Fibroblast of skin of left quadriceps (primary cell): ENCODE data around the gene GJE1.
"Not testable (repeated sequence)": the region's sequence is repeated elsewhere in the genome, so short reads cannot be mapped to it uniquely, and the experiment has no call there.

ENCODE experiments used
- DNase-seq, 2 experiments: peaks; one replicate each; pipeline ENCODE4 v3.0.0-alpha.2; 2013; ENCODE audit warnings: low read depth in 2 of 2

Gene GJE1

GRCh38 chr6:142132625-142133024 lies at the start of gene GJE1:
Gene GJE1 (plus strand): TSS chr6:142132925. CDS start chr6:142133159, 234 bp downstream.
- no peak for DNase-seq

GRCh38 chr6:142087950-142088857 lies 44.5 kb upstream of the GJE1 start:
- DNase-seq = no peak

- DNase-seq = peak; percentile 4 to 10
Measured at GRCh38 chr6:142088858-142089216, 43.9 kb upstream of the GJE1 start.

GRCh38 chr6:142104820-142105219 lies 27.9 kb upstream of the GJE1 start:
- DNase-seq = not testable (repeated sequence)

GRCh38 chr6:142110820-142111219 lies 21.9 kb upstream of the GJE1 start:
- DNase-seq = not testable (repeated sequence)

GRCh38 chr6:142112451-142113061 lies 20.2 kb upstream of the GJE1 start:
- DNase-seq = peak; percentile 53 to 55

- DNase-seq = no peak
Measured at GRCh38 chr6:142117366-142117765, 15.4 kb upstream of the GJE1 start.

- no peak for DNase-seq
Measured at GRCh38 chr6:142118328-142118727, 14.4 kb upstream of the GJE1 start.

GRCh38 chr6:142118925-142119324 lies 13.8 kb upstream of the GJE1 start:
- DNase-seq = no peak

- no peak for DNase-seq
Measured at GRCh38 chr6:142121342-142121741, 11.4 kb upstream of the GJE1 start.

GRCh38 chr6:142130814-142131213 lies 1.9 kb upstream of the GJE1 start:
- no peak for DNase-seq

- no peak for DNase-seq
Measured at GRCh38 chr6:142138876-142139275, 6.2 kb downstream of the GJE1 start.

GRCh38 chr6:142141531-142141930 lies 8.8 kb downstream of the GJE1 start:
- DNase-seq = not testable (repeated sequence)

GRCh38 chr6:142146828-142147662 lies 14.3 kb downstream of the GJE1 start, which contains the start of the genes NMBR and VTA1:
Gene NMBR (minus strand): TSS chr6:142147122. CDS start chr6:142088658, 58,464 bp downstream.
Gene VTA1 (plus strand): TSS chr6:142147263. CDS start chr6:142147288, 25 bp downstream.
- peak; percentile 99 for DNase-seq

- peak; percentile 46 to 48 for DNase-seq
Measured at GRCh38 chr6:142152746-142153145, 20.0 kb downstream of the GJE1 start.

- no peak for DNase-seq
Measured at GRCh38 chr6:142153196-142153595, 20.5 kb downstream of the GJE1 start.

- no peak for DNase-seq
Measured at GRCh38 chr6:142154336-142154735, 21.6 kb downstream of the GJE1 start.

- DNase-seq = no peak
Measured at GRCh38 chr6:142155091-142155490, 22.4 kb downstream of the GJE1 start.

- DNase-seq = no peak
Measured at GRCh38 chr6:142155895-142156757, 23.4 kb downstream of the GJE1 start.

GRCh38 chr6:142156758-142157068 lies 24.0 kb downstream of the GJE1 start:
- DNase-seq = not testable (repeated sequence)

- no peak for DNase-seq
Measured at GRCh38 chr6:142162780-142163179, 30.1 kb downstream of the GJE1 start.
